Tibial artery (tissue), 4 donors: ENCODE results near the gene ECHS1.

Experiments used
- DNase-seq, 2 donors: peaks; one replicate each; pipeline ENCODE4 v3.0.0-alpha.2; 2019
- H3K27ac ChIP-seq, 2 donors: fragments of 200-600 bp; sonication (generic) in 1 of 2; 1 replicate in 1 of 2; 2 replicates in 1 of 2; pipeline ENCODE4 v1.5.1; 2018 to 2019; ENCODE audit warnings: mild to moderate bottlenecking in 1 of 2
- H3K27me3 ChIP-seq, 2 donors: fragments of 200-600 bp; sonication (generic) in 1 of 2; one replicate each; pipeline versions ENCODE4 v1.5.1 to v1.6.0; 2016 to 2019
- H3K36me3 ChIP-seq, 3 donors: fragments of 200-600 bp; sonication (generic) in 2 of 3; one replicate each; pipeline ENCODE4 v1.5.1; 2016 to 2019; ENCODE audit warnings: mild to moderate bottlenecking in 2 of 3
- H3K4me1 ChIP-seq, 4 donors: fragments of 200-600 bp; sonication (generic) in 2 of 4; 1 replicate in 3 of 4; 2 replicates in 1 of 4; pipeline ENCODE4 v1.5.1; 2016 to 2019
- H3K4me3 ChIP-seq, 2 donors: fragments of 200-600 bp; sonication (generic) in 1 of 2; 1 replicate in 1 of 2; 2 replicates in 1 of 2; pipeline ENCODE4 v1.5.1; 2018 to 2019; ENCODE audit warnings: mild to moderate bottlenecking in 2 of 2
- H3K9me3 ChIP-seq, 3 donors: fragments of 200-600 bp; sonication (generic) in 1 of 3; one replicate each; pipeline ENCODE4 v1.5.1; 2016 to 2019
- intact Hi-C: fragments of 100-400 bp; cut with DNase I; formaldehyde crosslinking; loops from one replicate; pipeline ENCODE4 v1.15.0; 2023; ENCODE audit warnings: low total_unique reads
- TF ChIP-seq, protein P1 (sequence below), 2 experiments: fragments of 200-600 bp in 1 of 2; fragments of 450-650 bp in 1 of 2; IDR thresholded peaks; one replicate each; pipeline ENCODE4 v1.5.1; 2017 to 2019; ENCODE audit warnings: antibody characterized with exemption in 2 of 2, mild to moderate bottlenecking in 1 of 2, moderate library complexity in 1 of 2

ECHS1 gene

DNA sequence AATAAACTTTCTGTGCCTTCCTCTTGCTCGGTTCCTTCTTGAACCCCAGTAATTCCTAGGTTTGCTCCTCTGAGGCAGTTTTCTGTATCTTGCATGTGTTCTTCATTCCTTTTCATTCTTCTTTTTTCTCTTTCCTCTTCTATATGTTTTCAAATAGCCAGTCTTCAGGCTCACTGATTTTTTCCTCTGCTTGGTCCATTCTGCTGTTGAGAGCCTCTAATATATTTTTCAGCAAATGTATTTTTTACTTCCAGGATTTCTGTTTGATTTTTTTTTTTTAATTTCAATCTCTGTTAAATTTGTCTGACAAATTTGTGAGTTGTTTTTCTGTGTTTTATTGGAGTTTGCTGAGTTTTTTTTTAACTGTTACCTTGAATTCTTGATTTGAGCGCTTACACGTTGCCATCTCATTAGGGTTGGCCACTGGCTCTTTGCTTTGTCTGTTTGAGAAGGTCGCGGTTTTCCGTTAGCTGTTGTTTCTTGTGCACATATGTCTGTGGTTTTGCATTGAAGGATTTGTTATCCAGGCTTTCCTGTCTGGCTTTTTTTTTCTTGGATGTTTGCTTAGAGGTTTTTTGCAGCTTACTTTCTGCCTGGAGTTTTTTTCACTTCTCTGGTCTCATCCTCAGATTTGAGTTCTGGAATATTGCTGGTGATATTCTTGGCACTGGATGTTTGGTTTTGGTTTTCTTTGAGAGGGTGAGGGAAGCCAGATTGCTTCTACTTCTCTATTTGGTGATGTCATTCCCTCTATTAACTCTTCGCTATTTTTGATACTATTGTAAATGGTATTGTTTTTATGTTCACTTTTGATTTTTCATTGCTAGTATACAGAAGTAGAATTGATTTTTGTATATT is 38.6 kb upstream of the ECHS1 start:
- H3K4me3 ChIP-seq = no peak overlapping the region
- H3K36me3 ChIP-seq = peaks cover 61 to 78% (median 67%) of the 10 kb centered on the region in 3 donors
- H3K4me1 ChIP-seq = no peaks in the 10 kb centered on the region
- TF ChIP-seq, protein P1, sequence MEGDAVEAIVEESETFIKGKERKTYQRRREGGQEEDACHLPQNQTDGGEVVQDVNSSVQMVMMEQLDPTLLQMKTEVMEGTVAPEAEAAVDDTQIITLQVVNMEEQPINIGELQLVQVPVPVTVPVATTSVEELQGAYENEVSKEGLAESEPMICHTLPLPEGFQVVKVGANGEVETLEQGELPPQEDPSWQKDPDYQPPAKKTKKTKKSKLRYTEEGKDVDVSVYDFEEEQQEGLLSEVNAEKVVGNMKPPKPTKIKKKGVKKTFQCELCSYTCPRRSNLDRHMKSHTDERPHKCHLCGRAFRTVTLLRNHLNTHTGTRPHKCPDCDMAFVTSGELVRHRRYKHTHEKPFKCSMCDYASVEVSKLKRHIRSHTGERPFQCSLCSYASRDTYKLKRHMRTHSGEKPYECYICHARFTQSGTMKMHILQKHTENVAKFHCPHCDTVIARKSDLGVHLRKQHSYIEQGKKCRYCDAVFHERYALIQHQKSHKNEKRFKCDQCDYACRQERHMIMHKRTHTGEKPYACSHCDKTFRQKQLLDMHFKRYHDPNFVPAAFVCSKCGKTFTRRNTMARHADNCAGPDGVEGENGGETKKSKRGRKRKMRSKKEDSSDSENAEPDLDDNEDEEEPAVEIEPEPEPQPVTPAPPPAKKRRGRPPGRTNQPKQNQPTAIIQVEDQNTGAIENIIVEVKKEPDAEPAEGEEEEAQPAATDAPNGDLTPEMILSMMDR (IDR thresholded peaks at IDR 0.05) = no peak
- no peak overlapping the region for H3K27ac ChIP-seq
- intact Hi-C loops = no loop called here
- no peak for DNase-seq
- H3K9me3 ChIP-seq = peaks cover 0 to 27% (median 17%) of the 10 kb centered on the region in 3 donors
- no peaks in the 10 kb centered on the region for H3K27me3 ChIP-seq

DNA sequence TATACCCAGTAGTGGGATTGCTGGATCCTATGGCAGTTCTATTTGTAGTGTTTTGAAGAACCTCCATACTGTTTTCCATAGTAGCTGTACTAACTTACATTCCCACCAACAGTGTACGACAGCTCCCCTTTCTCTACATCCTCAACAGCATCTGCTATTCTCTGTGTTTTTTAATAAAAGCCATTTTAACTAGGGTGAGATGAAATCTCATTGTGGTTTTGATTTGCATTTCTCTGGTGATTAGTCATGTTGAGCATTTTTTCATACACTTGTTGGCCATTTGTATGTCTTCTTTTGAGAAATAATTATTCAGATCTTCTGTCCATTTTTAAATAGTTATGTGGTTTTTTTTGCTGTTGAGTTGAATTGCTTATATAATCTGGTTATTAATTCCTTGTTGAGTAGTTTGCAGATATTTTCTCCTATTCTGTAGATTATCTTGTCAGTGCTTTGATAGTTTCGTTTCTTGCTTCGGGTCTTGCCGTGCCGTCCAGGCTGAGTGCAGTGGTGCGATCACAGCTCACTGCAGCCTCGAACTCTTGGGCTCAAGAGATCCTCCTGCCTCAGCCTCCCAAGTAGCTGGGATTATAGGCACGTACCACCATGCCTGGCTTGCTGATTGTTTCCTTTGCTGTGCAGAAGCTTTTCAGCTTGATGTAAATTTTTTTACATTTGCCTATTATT is 32.8 kb upstream of the ECHS1 start:
- no peak for DNase-seq
- H3K27me3 ChIP-seq = no peaks in the 10 kb centered on the region
- TF ChIP-seq, protein P1 (IDR thresholded peaks at IDR 0.05) = no peak
- peaks cover 55 to 83% (median 64%) of the 10 kb centered on the region in 3 donors for H3K36me3 ChIP-seq
- no peak overlapping the region for H3K27ac ChIP-seq
- H3K4me3 ChIP-seq = no peak overlapping the region
- peaks cover 0 to 5% (median under 1%) of the 10 kb centered on the region in 3 donors for H3K9me3 ChIP-seq
- H3K4me1 ChIP-seq = no peaks in the 10 kb centered on the region
- intact Hi-C loops = no loop called here

DNA sequence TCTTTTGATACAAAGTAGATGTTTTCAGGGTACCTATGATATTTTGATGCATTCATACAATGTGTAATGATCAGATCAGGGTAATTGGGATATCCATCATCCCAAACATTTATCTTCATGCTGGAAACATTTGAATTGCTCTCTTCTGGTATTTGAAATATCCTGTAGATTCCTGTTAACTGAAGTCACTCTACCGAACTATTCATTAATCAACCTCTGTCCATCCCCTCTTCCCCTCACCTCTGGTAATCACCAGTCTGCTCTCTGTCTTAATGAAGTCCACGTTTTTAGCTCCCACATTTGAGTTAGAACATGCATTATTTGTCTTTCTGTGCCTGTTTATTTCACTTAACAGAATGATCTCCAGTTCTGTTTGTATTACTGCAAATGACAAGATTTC is 32.1 kb upstream of the ECHS1 start:
- Histone ChIP-seq H3K4me1 (no peaks in the 10 kb centered on the region), H3K4me3 (no peak overlapping the region), H3K27me3 (no peaks in the 10 kb centered on the region), H3K9me3 (no peaks in the 10 kb centered on the region), H3K27ac (no peak overlapping the region), H3K36me3 (peaks cover 52 to 82% (median 62%) of the 10 kb centered on the region in 3 donors)
- no peak for DNase-seq
- TF ChIP-seq, protein P1 (IDR thresholded peaks at IDR 0.05) = no peak
- intact Hi-C loops = no loop called here

DNA sequence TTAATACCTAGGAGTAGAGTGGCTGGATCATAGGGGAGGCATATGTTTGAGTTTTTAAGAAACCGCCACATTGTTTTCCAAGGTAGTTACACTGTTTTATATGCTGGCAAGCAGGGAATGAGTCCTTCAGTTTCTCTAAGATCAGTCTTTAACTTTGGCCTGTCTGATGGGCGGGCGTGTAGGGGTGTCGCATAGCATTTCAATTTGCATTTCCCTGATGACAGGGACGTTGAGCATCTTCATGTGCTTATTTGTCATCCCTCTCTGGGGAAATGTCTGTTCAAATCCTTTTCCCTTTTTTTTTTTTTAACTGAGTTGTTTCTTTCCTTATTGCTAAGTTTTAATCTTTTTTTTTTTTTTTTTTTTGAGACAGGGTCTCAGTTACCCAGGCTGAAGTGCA is 30.6 kb upstream of the ECHS1 start:
- TF ChIP-seq, protein P1 (IDR thresholded peaks at IDR 0.05) = no peak
- no peaks in the 10 kb centered on the region for H3K27me3 ChIP-seq
- intact Hi-C loops = no loop called here
- peaks cover 40 to 88% (median 65%) of the 10 kb centered on the region in 3 donors for H3K36me3 ChIP-seq
- DNase-seq = no peak
- no peaks in the 10 kb centered on the region for H3K4me1 ChIP-seq
- no peak overlapping the region for H3K4me3 ChIP-seq
- H3K27ac ChIP-seq = no peak overlapping the region
- no peaks in the 10 kb centered on the region for H3K9me3 ChIP-seq

DNA sequence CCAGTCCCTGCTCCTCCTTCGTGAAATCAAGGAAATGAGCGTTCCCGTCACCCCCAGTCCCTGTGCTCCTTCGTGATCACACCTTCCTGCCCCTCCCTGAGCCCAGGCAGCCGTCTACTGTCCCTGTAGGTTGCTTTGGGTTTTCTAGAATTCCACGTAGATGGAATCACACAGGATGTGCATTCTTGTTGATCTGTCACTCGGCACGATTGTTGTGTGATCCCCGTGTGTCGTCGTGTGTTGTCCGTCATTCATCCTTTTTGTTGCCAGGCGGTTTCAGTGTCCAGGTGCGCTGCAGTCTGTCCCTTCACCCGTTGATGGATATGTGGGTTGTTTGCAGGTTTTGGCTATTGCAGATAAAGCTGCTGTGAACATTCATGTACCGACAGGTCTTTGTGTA is 30.2 kb upstream of the ECHS1 start:
- no peaks in the 10 kb centered on the region for H3K9me3 ChIP-seq
- H3K36me3 ChIP-seq = peaks cover 42 to 89% (median 69%) of the 10 kb centered on the region in 3 donors
- TF ChIP-seq, protein P1 (IDR thresholded peaks at IDR 0.05) = no peak
- intact Hi-C loops = no loop called here
- H3K4me3 ChIP-seq = no peak overlapping the region
- no peaks in the 10 kb centered on the region for H3K4me1 ChIP-seq
- DNase-seq = no peak
- H3K27me3 ChIP-seq = no peaks in the 10 kb centered on the region
- no peak overlapping the region for H3K27ac ChIP-seq
